Left hindlimb (tissue), 1 donor: Measurements from ENCODE around the gene SUPT4H1.

Experiments used
- DNase-seq: peaks from one replicate; pipeline ENCODE4 v3.0.0-alpha.2; 2018

The SUPT4H1 gene

GRCh38 chr17:58328195-58329034, 23.6 kb downstream of the SUPT4H1 start, which contains the start of gene TSPOAP1:
Gene TSPOAP1 (minus strand): TSS chr17:58328795. CDS start chr17:58327920, 875 bp downstream.
- DNase-seq, result peak; percentile 24

DNA sequence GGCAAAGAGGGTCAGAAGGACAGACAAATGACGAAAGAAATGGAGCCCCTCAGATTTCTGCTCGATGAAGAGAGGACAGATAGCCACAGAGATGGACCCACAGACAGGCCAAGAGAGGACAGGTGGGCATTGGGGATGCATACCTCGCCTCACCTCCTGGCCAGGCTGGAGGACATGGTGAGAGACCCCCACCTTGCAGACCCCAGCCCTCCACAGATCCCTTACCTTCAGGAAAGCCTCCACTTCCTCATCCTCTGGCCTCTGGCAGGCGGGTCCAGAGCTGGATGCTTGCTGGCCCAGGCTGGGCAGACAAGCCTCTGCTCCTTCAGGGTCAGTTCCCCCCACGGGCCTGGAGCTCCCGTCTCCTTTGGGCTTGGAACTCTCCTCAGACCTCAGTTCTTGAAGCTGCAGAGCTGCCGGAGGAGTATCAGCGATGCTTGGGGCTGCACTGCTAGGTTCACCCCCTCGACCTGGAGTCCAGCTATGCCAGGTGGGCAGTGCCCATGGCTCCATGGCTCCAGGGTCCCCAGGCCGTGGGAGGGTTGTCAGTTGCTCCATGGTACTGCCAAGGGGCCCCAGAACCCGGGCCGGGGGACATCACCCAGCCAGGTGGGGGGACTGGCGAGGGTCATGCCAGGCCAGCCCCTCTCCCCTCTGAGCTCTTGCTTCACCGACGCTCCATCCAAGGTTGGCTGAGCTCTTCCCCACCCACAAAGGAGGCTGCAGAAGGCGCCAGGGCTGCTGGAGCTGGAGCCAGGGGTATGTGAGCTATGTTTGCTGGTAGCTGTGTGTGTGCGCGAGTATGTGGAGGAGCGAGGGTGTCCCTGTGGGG, 24.4 kb downstream of the SUPT4H1 start:
- no peak for DNase-seq

- DNase-seq, result no peak
Observed at GRCh38 chr17:58326609-58327362, 25.2 kb downstream of the SUPT4H1 start.

GRCh38 chr17:58325976-58326468, 26.0 kb downstream of the SUPT4H1 start:
- DNase-seq, result no peak

GRCh38 chr17:58325289-58325726, 26.7 kb downstream of the SUPT4H1 start:
- no peak for DNase-seq

DNA sequence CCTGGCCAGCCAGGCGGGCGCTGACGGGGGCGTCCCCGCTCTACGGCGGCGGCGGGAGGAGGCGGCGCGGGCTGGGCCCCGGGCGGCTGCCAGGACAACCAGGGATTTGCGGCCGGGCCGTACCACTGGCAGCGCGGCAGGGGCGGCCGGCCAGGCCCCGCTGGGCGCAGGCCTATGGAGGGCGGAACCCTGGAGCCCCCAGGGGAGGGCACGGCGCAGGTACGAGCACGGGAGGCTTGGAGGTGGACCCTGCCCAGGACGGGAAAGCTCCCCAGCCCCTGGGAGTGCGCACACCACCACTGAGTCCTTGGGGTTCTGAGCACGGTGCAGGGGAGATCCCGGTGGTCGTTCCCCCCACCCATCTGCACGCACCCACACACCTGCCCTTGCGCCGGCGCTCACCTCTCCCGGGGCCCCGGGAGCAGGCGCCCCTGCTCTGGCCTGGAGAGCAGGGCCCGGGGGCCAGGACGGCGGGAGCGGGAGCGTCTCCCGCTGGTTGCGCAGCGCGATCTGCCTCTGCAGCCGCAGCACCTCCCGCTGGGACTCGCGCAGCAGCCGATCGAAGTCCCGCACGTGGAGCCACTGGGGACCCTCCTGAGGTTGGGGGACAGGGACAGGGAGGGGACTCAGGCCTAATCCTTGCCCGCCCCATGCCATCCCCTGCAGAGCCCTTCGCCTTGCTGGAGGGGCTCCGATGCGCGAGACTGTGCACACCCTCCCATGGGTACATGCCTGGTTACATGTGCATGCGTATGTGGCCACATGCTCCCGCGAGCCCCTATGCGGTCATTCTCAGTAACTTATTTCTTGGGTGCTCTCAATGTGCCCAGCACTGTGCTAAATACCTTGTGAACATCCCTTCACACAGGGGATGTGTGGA, 27.4 kb downstream of the SUPT4H1 start:
- peak; percentile 63 for DNase-seq

DNA sequence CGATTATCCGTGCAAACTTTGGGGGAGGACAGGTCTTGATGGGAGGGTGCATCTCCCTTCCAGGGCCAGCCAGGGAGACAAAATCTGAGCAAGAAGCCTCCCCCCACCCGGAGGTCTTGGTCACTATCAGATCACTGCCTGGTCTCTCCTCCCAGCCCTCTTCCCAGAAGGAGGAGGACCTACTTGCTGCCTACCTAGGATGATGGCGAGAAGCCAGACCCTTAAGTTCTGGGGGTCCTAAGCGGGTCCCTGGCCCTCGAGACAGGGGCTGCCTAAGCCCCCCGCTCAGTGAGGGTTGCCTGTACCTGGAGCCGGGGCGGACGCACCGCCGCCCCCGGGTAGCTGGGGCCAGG, 28.0 kb downstream of the SUPT4H1 start:
- no peak for DNase-seq

DNA sequence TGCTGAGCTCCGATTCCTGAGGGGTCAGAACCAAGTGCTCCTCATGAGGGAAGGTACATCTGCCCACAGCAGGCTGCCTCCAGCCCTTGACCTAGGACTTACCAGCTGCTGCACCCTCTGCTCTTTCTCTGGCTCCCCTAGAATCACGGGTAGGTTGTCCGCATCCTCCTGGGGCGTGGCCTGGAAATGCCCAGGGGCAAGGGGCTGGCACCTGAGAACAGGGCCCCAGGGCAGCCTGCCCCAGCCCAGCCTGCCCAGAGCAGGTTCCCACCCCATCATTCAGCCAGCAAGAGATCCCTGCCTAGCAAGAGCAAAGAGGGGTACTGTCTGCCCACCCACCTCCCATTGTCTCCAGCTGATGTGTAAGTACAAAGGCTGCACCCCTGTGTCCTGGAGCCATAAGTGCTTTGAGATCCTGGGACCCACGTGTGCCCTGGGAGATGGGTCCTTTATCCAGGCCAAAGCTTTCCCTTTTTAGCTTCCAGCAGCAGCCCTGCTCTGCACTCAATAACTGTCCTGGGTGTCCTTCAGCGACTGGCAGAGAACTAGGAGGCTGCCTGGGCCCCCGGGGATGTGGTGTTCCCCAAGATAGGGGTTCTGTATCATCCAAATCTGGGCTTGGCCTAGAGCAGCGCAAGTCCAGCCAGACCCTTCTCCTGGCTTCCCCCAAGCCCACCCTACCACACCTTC, 28.5 kb downstream of the SUPT4H1 start:
- DNase-seq, result no peak

- no peak for DNase-seq
Observed at GRCh38 chr17:58322581-58323185, 29.3 kb downstream of the SUPT4H1 start.

- no peak for DNase-seq
Observed at GRCh38 chr17:58321571-58322525, 30.2 kb downstream of the SUPT4H1 start.

DNA sequence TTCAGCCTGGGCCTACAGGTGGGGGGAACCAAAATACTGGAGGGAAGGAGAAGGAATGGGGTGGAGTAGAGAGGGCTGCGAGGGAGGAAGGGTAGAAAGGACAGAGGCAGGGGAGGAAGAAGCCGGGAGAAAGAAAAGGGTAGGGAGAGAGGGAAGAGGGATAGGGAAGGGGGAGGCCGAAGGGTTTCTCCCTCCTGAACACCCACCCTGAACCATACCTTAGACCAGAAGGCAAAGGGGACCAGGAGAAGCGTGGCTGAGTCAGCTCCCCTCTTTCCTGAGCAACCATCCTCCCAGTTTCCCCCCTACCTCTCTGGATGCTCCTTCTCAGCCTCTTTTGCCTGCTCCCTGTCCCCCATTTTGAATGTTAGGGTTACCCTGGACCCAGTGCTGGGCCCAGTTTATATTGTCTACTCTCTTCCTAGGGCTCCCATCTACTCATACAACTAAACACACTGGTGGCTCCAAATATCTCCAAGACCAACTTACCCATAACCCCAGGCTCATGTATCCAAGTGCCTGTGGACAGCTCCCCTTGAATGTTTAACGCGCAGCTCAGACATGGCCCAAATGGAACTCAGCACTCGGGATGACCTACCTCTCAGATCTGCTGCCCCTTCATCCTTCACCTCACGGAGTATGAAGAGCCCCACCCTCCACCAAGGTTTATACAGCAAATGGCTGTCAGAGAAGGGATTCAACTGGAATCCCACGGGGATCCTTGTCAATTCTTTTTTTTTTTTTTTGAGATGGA, 31.3 kb downstream of the SUPT4H1 start:
- no peak for DNase-seq

GRCh38 chr17:58320163-58320558, 31.8 kb downstream of the SUPT4H1 start:
- DNase-seq, result no peak

DNA sequence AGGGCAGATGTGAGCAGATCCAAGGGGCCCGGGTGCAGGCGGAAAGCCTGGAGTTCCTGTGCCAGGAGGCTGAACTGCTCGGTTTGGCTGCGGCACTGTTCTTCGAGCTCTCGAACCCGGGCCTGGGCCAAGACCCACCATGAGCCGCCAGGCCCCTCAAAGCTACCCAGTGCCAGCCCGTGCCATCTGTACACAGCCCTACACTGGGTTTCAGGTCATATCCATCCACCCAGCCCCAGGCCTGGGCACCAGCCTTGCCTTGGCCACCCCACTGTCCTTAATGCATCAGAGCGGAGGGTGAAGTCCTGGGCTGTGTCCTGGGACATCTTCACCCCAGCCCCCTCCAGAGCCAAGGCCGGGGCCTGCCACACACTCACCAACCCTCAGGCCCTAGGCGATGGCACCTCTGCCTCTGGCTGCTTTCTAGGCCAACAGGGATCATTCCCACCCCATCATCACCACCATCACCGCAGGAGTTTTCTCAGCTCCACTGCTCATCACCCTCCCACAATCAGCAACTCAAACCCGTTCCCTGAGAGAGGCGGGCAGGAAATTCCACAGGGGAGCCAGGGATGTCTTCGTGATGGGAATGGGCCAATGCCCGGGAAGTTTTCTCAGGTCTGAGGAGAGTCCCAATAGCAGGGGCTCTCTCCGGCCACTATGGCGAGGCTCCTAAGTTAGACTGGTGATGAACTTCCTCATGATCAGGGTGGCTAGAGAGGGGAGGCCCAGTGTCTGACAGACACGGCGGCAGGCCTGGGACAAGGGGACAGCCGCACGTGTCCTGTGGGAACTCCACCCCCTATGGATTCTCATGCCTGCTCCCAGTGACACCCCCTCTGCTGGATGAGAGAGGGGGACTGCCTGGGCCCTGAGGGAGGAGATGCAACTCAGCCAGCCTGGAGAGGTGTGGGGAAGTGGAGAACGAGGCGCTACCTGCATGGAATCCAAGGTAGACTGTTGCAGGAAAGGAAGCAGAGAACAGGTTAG, 32.5 kb downstream of the SUPT4H1 start:
- no peak for DNase-seq

GRCh38 chr17:58318627-58319172, 33.3 kb downstream of the SUPT4H1 start:
- DNase-seq, result no peak

- no peak for DNase-seq
Observed at GRCh38 chr17:58318065-58318481, 33.9 kb downstream of the SUPT4H1 start.

- no peak for DNase-seq
Observed at GRCh38 chr17:58317421-58318064, 34.5 kb downstream of the SUPT4H1 start.
